ENCODE results near the gene MARCHF9.
A peak's percentile ranks its signal among the peaks of the same experiment; 100 is the strongest.
"Not testable (repeated sequence)": the region's sequence is repeated elsewhere in the genome, so short reads cannot be mapped to it uniquely, and the experiment has no call there.

MARCHF9 gene

GRCh38 chr12:57754411-57755193 is at the start of gene MARCHF9:
Gene MARCHF9 (plus strand): TSS chr12:57755103. CDS start chr12:57755529, 426 bp downstream.
- DNase-seq = peak; percentile 28

DNA sequence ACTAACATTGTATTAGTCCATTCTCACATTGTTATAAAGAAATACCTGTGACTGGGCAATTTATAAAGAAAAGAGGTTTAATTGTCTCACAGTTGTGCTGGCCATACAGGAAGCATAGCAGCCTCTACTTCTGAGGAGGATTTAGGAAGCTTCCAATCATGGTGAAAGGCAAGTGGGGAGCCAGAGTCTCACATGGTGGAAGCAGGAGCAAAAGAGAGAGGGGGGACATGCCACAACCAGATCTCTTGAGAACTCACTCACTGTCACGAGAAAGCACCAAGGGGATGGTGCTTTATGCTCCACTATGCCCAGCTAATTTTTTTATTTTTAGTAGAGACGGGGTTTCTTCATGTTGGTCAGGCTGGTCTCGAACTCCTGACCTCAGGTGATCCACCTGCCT is 47.7 kb upstream of the MARCHF9 start:
- no peak for DNase-seq

DNA sequence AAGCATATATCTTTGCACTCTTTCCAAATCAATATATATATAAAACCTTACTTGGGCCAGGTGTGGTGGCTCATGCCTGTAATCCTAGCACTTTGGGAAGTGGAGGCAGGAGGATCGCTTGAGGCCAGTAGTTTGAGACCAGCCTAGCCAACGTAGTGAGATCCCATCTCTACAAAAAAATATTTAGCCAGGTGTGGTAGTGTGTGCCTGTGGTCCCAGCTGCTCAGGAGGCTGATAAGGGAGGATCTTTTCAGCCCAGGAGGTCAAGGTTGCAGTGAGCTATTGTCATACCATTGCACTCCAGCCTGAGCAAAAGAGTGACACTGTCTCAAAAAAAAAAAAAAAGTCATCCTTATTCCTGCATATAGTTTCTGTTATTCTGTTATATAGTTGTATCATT is 46.6 kb upstream of the MARCHF9 start:
- DNase-seq = no peak

GRCh38 chr12:57712701-57713100 is 42.2 kb upstream of the MARCHF9 start:
- no peak for DNase-seq

GRCh38 chr12:57713209-57713608 is 41.7 kb upstream of the MARCHF9 start:
- DNase-seq = no peak

- not testable (repeated sequence) for DNase-seq
Measured at GRCh38 chr12:57715036-57715748, 39.7 kb upstream of the MARCHF9 start.

- no peak for DNase-seq
Measured at GRCh38 chr12:57715786-57716185, 39.1 kb upstream of the MARCHF9 start.

- DNase-seq = no peak
Measured at GRCh38 chr12:57716305-57716704, 38.6 kb upstream of the MARCHF9 start.

DNA sequence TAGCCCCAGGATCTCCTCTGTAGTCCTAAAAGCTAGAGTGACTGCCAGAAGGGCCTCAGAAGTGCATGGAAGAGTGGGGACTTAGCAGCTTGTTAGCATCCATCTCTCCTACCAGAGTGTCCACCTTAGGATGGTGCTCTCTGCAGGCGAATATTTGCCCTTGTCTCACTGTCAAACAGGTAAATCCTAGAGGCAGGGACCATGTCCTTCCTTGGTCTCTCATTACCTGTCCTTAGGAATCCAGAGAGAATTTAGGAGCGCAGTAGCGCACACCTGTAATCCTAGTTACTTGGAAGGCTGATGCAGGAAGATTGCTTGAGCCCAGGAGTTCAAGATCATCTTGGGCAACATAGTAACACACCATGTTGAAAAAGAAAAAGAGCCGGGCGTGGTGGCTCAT is 37.8 kb upstream of the MARCHF9 start:
- no peak for DNase-seq

GRCh38 chr12:57717846-57718640 is 36.9 kb upstream of the MARCHF9 start:
- no peak for DNase-seq

DNA sequence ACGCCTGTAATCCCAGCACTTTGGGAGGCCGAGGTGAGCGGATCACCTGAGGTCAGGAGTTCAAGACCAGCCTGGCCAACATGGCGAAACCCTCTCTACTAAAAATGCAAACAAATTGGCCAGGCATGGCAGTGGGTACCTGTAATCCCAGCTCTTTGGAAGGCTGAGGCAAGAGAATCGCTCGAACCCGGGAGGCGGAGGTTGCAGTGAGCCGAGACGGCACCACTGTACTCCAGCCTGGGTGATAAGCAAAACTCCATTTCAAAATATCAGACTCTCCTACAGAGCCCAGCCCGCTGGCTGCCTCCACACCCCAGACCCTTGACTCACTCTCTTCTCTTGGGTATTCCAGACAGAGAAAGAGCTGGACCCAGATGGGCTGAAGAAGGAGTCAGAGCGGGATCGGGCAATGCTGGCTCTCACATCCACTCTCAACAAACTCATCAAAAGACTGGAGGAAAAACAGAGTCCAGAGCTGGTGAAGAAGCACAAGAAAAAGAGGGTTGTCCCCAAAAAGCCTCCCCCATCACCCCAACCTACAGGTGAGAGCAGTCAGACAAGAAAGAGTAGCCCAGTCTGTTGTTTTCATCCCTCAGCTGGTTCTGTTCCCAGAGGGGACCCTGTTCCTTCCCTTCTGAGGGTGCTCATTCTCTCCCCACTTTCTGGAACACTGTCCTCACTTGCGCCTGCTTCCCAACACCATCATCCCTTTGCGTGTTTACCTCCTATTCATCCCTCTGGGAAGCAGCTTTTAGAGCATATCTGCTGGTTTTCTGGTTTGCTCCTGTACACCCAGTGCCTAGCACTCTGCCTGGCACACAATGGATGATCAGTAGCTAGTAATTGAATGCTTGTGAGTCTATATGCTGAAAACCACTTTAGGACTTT is 36.0 kb upstream of the MARCHF9 start:
- no peak for DNase-seq

DNA sequence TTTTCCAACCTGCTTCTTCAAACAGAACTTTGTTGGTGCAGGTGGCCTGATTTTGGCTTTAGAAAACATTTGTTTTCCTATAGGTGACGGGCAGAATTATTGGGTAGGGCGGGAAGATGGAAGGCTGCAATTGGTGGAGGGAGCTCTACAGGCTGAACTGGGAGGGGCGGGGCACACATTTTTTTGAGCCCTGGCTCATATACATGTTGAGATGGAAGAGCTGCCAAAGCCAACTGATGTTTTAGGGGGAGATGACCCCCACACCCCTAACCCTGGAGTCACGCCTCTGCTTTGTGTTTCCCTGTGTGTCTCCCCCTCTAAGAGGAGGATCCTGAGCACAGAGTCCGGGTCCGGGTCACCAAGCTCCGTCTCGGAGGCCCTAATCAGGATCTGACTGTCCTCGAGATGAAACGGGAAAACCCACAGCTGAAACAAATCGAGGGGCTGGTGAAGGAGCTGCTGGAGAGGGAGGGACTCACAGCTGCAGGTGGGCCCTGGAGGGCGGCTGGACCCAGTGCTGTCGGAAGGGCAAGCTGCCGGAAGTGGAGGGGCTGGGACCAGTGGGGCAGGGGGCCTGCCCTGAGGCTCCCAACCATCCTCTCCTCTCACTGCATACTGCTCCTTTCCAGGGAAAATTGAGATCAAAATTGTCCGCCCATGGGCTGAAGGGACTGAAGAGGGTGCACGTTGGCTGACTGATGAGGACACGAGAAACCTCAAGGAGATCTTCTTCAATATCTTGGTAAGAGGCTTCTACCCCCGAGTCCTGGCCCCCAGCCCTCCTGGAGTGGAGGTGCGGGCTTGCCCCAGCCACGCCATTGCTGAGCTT is 34.9 kb upstream of the MARCHF9 start:
- no peak for DNase-seq

DNA sequence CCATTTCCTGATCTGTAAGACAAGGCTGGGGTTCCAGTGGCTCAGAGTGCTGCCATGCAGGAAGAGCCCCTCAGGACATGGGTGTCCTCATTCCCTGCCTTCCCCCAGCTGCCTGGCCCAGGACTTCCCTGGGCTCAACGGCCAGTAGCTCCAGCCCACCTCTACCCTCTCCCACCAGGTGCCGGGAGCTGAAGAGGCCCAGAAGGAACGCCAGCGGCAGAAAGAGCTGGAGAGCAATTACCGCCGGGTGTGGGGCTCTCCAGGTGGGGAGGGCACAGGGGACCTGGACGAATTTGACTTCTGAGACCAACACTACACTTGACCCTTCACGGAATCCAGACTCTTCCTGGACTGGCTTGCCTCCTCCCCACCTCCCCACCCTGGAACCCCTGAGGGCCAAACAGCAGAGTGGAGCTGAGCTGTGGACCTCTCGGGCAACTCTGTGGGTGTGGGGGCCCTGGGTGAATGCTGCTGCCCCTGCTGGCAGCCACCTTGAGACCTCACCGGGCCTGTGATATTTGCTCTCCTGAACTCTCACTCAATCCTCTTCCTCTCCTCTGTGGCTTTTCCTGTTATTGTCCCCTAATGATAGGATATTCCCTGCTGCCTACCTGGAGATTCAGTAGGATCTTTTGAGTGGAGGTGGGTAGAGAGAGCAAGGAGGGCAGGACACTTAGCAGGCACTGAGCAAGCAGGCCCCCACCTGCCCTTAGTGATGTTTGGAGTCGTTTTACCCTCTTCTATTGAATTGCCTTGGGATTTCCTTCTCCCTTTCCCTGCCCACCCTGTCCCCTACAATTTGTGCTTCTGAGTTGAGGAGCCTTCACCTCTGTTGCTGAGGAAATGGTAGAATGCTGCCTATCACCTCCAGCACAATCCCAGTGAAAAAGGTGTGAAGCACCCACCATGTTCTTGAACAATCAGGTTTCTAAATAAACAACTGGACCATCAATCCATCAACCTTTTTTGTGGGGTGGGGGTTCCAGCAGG is 34.0 kb upstream of the MARCHF9 start:
- DNase-seq = no peak

GRCh38 chr12:57721846-57722608 is 32.9 kb upstream of the MARCHF9 start:
- DNase-seq = not testable (repeated sequence)

- no peak for DNase-seq
Measured at GRCh38 chr12:57722716-57723629, 31.9 kb upstream of the MARCHF9 start.

- DNase-seq = no peak
Measured at GRCh38 chr12:57723630-57723962, 31.3 kb upstream of the MARCHF9 start.

DNA sequence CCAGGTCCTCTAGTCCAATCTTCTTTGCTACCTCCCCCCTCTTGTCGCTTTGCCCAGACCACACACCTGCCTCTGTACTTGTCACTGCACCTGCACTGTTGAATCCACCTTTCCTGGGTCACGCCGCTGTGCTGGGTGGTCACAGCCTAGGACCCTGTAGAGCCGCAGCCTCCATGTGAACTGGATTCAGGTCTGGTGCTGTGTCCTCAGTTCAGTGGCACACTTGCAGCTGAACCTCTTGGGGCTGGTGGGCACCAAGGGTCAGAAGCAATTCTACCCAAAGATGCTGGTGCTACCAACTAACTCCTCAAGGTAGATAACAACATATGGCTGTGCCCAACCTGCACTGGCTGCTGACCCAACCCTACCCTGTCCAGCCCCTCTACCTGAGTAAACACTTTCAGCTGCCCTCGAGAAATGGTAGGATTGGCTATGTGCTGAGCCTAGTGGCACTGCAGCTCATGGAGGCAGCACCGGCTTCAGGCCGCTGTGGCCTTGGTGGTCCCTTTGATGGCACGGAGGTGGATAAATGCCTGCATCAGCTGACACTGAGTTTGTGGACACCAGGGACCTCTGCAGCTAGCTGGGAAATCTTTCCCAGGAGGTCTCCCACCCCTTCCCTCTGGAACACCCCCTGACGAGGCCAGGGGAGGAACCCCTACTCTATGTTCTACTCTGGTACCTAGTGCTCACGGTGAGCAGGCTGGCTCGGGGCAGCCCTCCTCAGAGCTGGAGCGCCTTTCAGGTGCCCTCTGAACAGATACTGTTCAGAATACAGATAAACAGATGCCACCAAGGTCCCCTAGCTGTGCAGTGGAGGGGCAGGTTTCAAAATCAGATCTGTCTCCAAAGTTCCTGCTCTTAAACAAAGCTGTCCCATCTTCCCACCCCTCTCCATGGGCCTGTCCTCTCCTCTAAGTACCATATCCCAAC is 30.6 kb upstream of the MARCHF9 start:
- DNase-seq = no peak
